PC-9 (cell line): ENCODE measurements around the gene CD300LB.

Experiments
- EZH2 ChIP-seq: fragments of 200-600 bp; sonication (generic); IDR thresholded peaks from 2 replicates; pipeline ENCODE4 v1.8.0; 2017; ENCODE audit warnings: antibody characterized with exemption, low read depth
- TF ChIP-seq, protein P1 (sequence below): fragments of 200-600 bp; sonication (generic); conservative IDR thresholded peaks from 2 replicates; pipeline ENCODE4 v1.6.1; 2017; ENCODE audit warnings: mixed run types, antibody characterized with exemption, mild to moderate bottlenecking, moderate library complexity

DNA sequence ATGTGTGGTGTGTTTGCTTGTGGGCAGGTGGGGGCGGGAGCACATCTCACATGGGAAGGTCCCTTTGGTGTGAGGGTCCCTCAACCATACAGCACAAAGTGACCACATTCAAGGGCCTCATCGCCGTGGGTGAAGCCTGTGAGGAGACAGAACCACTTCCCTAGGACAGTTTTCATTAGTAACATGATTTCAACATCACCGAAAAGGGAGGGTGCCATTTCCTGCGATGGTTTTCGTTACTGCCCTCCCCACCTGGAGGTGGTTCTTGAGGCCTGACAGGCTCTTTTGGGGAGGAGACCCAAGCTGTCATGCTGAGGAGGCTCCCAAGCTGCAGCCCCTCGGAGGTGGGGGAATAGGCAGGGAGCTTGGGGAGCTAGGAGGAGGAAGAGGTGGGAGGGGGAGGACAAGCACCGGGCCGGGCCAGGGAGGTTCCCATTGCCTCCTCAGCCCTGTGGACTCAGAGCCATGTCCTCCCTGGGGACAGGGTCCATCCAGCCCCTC lies 9.5 kb downstream of the CD300LB start:
- TF ChIP-seq, protein P1, sequence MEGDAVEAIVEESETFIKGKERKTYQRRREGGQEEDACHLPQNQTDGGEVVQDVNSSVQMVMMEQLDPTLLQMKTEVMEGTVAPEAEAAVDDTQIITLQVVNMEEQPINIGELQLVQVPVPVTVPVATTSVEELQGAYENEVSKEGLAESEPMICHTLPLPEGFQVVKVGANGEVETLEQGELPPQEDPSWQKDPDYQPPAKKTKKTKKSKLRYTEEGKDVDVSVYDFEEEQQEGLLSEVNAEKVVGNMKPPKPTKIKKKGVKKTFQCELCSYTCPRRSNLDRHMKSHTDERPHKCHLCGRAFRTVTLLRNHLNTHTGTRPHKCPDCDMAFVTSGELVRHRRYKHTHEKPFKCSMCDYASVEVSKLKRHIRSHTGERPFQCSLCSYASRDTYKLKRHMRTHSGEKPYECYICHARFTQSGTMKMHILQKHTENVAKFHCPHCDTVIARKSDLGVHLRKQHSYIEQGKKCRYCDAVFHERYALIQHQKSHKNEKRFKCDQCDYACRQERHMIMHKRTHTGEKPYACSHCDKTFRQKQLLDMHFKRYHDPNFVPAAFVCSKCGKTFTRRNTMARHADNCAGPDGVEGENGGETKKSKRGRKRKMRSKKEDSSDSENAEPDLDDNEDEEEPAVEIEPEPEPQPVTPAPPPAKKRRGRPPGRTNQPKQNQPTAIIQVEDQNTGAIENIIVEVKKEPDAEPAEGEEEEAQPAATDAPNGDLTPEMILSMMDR: no peak
- no peak for TF ChIP-seq EZH2
